Measurements from ENCODE around the gene ZSWIM1. TPM values are rescaled to one million over a fixed set of nuclear protein-coding genes. Genes with fewer than 3 reads are reported as not detected.

The ZSWIM1 gene
- total and polyA plus RNA-seq, 2 of the 13 experiments (the other 11 are each of a cell fraction or from before 2014, with no cell fraction given), result 9.5 to 11.7 TPM

DNA sequence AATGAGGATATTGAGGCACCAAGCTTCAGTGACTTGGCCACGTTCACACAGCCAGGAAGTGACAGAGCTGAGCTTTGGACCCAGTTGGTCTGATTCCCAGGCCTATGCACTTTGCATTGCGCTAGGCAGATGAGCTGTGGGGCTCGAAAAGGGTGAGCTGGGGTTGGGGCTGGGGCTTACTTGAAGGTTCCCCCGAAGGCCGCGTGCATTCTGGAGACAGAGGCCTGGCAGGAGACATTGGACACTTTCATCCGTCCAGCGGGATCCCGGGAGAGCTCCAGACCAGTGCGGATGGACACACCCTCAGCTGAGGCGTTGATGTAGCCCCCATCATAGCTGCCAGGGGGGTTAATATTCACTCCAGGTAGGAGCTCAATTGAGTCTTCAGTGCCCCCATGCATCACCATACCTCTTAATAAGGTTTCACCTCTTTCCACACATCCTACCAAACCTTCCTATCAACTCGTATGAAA, 28.3 kb downstream of the ZSWIM1 start (continued):
- no peak for TF ChIP-seq HOXA9 (CRISPR knock-in tag; IDR thresholded peaks at IDR 0.05; ENCODE audit: borderline replicate concordance)
- TF ChIP-seq SMC3 (IDR thresholded peaks at IDR 0.05; ENCODE audit: low read length), result no peak
- peak; percentile 87; the same call in 1 of the 2 replicates for TF ChIP-seq ZNF589 (CRISPR knock-in tag; conservative IDR thresholded peaks at IDR 0.05)
- TF ChIP-seq NR2F6 (IDR thresholded peaks at IDR 0.05), result no peak
- TF ChIP-seq NR2F6 (CRISPR knock-in tag; IDR thresholded peaks at IDR 0.05), result peak; percentile 78; the same call in 1 of the 2 replicates
- TF ChIP-seq RELA (CRISPR knock-in tag; IDR thresholded peaks at IDR 0.05), result 0 out of 2 replicates have a peak, but pooled peaks have one; percentile 5
- peak; percentile 50; the same call in 1 of the 2 replicates for TF ChIP-seq ZSCAN9 (CRISPR knock-in tag; IDR thresholded peaks at IDR 0.05; ENCODE audit: borderline replicate concordance)
- no peak; the same call in 1 of the 2 replicates for TF ChIP-seq GTF3A (CRISPR knock-in tag; conservative IDR thresholded peaks at IDR 0.05)
- TF ChIP-seq ZNF75D (CRISPR knock-in tag; IDR thresholded peaks at IDR 0.05; ENCODE audit: borderline replicate concordance), result no peak
- TF ChIP-seq, protein P1, sequence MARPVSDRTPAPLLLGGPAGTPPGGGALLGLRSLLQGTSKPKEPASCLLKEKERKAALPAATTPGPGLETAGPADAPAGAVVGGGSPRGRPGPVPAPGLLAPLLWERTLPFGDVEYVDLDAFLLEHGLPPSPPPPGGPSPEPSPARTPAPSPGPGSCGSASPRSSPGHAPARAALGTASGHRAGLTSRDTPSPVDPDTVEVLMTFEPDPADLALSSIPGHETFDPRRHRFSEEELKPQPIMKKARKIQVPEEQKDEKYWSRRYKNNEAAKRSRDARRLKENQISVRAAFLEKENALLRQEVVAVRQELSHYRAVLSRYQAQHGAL (CRISPR knock-in tag; IDR thresholded peaks at IDR 0.05; ENCODE audit: not compliant biosample characterization), result no peak
- peak; percentile 76; the same call in 1 of the 2 replicates for TF ChIP-seq NAIF1 (CRISPR knock-in tag; IDR thresholded peaks at IDR 0.05; ENCODE audit: borderline replicate concordance)
- TF ChIP-seq SYNCRIP (IDR thresholded peaks at IDR 0.05; ENCODE audit: insufficient read depth, low read depth, low read length), result no peak
- TF ChIP-seq ZUFSP (CRISPR knock-in tag; IDR thresholded peaks at IDR 0.05; ENCODE audit: borderline replicate concordance), result no peak
- no peak for TF ChIP-seq ATRX (CRISPR knock-in tag; IDR thresholded peaks at IDR 0.05; ENCODE audit: borderline replicate concordance)
- no peak for TF ChIP-seq SMARCC2 (IDR thresholded peaks at IDR 0.05)
- TF ChIP-seq HCFC1 (IDR thresholded peaks at IDR 0.05; ENCODE audit: low read depth, low read length), result no peak; the same call in 1 of the 2 replicates
- TF ChIP-seq TEF (CRISPR knock-in tag; IDR thresholded peaks at IDR 0.05), result no peak
- TF ChIP-seq ARNTL (CRISPR knock-in tag; IDR thresholded peaks at IDR 0.05), result no peak
- TF ChIP-seq ISL2 (CRISPR knock-in tag; IDR thresholded peaks at IDR 0.05), result peak; percentile 66; the same call in 1 of the 2 replicates
- TF ChIP-seq RNF2 (conservative IDR thresholded peaks at IDR 0.05; ENCODE audit: low read depth), result no peak
- no peak for TF ChIP-seq SETDB1 (CRISPR knock-in tag; IDR thresholded peaks at IDR 0.05; ENCODE audit: borderline replicate concordance)
- TF ChIP-seq, protein P2, sequence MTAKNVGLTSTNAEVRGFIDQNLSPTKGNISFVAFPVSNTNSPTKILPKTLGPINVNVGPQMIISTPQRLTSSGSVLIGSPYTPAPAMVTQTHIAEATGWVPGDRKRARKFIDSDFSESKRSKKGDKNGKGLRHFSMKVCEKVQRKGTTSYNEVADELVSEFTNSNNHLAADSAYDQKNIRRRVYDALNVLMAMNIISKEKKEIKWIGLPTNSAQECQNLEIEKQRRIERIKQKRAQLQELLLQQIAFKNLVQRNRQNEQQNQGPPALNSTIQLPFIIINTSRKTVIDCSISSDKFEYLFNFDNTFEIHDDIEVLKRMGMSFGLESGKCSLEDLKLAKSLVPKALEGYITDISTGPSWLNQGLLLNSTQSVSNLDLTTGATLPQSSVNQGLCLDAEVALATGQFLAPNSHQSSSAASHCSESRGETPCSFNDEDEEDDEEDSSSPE (CRISPR knock-in tag; IDR thresholded peaks at IDR 0.05), result no peak
- TF ChIP-seq MTF2 (CRISPR knock-in tag; IDR thresholded peaks at IDR 0.05; ENCODE audit: borderline replicate concordance), result no peak
- TF ChIP-seq SMYD3 (CRISPR knock-in tag; IDR thresholded peaks at IDR 0.05), result 0 out of 2 replicates have a peak, but pooled peaks have one; percentile 1
- peak; percentile 15; the same call in 1 of the 2 replicates for TF ChIP-seq ZNF564 (CRISPR knock-in tag; IDR thresholded peaks at IDR 0.05)
- TF ChIP-seq ZNF775 (CRISPR knock-in tag; IDR thresholded peaks at IDR 0.05; ENCODE audit: borderline replicate concordance), result no peak
- peak; percentile 98 for TF ChIP-seq SPEN (CRISPR knock-in tag; IDR thresholded peaks at IDR 0.05; ENCODE audit: low read depth)
- TF ChIP-seq MYNN (CRISPR knock-in tag; IDR thresholded peaks at IDR 0.05; ENCODE audit: low read depth), result no peak; the same call in 1 of the 2 replicates
